GM12878 (cell line): ENCODE measurements around the gene CTNNBIP1. TPM values are rescaled to one million over a fixed set of nuclear protein-coding genes. Genes with fewer than 3 reads are reported as not detected.
A peak's percentile ranks its signal among the peaks of the same experiment; 100 is the strongest.

Experiments
- ASH2L ChIP-seq: fragments of 300-600, 200-600 bp; sonication (generic); IDR thresholded peaks from 2 replicates; pipeline ENCODE4 v1.6.1; 2017; ENCODE audit warnings: low read depth, mild to moderate bottlenecking, borderline replicate concordance
- BRCA1 ChIP-seq: IDR thresholded peaks from 2 replicates; pipeline ENCODE4 v1.6.1; 2011; ENCODE audit warnings: low read depth, low read length, improper control_type of control experiment
- CREM ChIP-seq: IDR thresholded peaks from 2 replicates; pipeline ENCODE4 v1.6.1; 2014; ENCODE audit warnings: antibody characterized with exemption, low read depth
- FOXK2 ChIP-seq: fragments of 450-650 bp; IDR thresholded peaks from 2 replicates; pipeline ENCODE4 v1.6.1; 2017; ENCODE audit warnings: mild to moderate bottlenecking, moderate library complexity
- HDAC2 ChIP-seq: fragments of 200-600 bp; sonication (generic); IDR thresholded peaks from 2 replicates; pipeline ENCODE4 v1.6.1; 2017
- HDGF ChIP-seq: fragments of 450-650 bp; IDR thresholded peaks from 2 replicates; pipeline ENCODE4 v1.6.1; 2016; ENCODE audit warnings: antibody characterized with exemption
- HSF1 ChIP-seq: fragments of 150-350 bp; IDR thresholded peaks from 2 replicates; pipeline ENCODE4 v1.6.1; 2014; ENCODE audit warnings: mild to moderate bottlenecking, low read depth, low read length
- IRF4 ChIP-seq: IDR thresholded peaks from 2 replicates; pipeline ENCODE4 v1.6.1; 2011; ENCODE audit warnings: low read depth, low read length
- KDM1A ChIP-seq: fragments of 200-600 bp; sonication (generic); IDR thresholded peaks from 2 replicates; pipeline ENCODE4 v1.6.1; 2016; ENCODE audit warnings: borderline replicate concordance
- PAX5 ChIP-seq: IDR thresholded peaks from 2 replicates; pipeline ENCODE4 v1.6.1; 2011; ENCODE audit warnings: low read depth, low read length, borderline replicate concordance
- POLR2A ChIP-seq: IDR thresholded peaks from 2 replicates; pipeline ENCODE4 v1.6.1; 2011; ENCODE audit warnings: low read depth, mild to moderate bottlenecking, low read length
- SIN3A ChIP-seq: IDR thresholded peaks from 2 replicates; pipeline ENCODE4 v1.6.1; 2012; ENCODE audit warnings: low read depth, low read length, improper control_type of control experiment
- SMAD1 ChIP-seq: fragments of 450-650 bp; IDR thresholded peaks from 2 replicates; pipeline ENCODE4 v1.6.1; 2018; ENCODE audit warnings: mild to moderate bottlenecking, low read depth; ENCODE audit not compliant: partially characterized antibody
- SMARCA5 ChIP-seq: fragments of 450-650 bp; IDR thresholded peaks from 2 replicates; pipeline ENCODE4 v1.6.1; 2017; ENCODE audit warnings: mild to moderate bottlenecking
- SP1 ChIP-seq: IDR thresholded peaks from one replicate; pipeline ENCODE4 v1.6.1; 2011; ENCODE audit warnings: low read depth, low read length
- STAT1 ChIP-seq: fragments of 450-650 bp; conservative IDR thresholded peaks from 2 replicates; pipeline ENCODE4 v1.6.1; 2014; ENCODE audit warnings: antibody characterized with exemption, mild to moderate bottlenecking
- TCF12 ChIP-seq: IDR thresholded peaks from 2 replicates; pipeline ENCODE4 v1.6.1; 2011; ENCODE audit warnings: low read depth, mild to moderate bottlenecking, low read length
- ZBED1 ChIP-seq: IDR thresholded peaks from 2 replicates; pipeline ENCODE4 v1.6.1; 2016; ENCODE audit warnings: borderline replicate concordance
- ZBTB11 ChIP-seq: fragments of 450-650 bp; formaldehyde crosslinking; IDR thresholded peaks from 2 replicates; pipeline ENCODE4 v1.5.0; 2022; ENCODE audit warnings: mild to moderate bottlenecking, missing genetic modification characterization
- polyA plus RNA-seq, 11 experiments: library from polyadenylated mRNA; depleted of rRNA in 4 of 11; unstranded in 6 of 11; stranded (reverse) in 5 of 11; fragments of >200 nt; fragmentation: Nextera tagmentation in 4 of 11; fragmentation: Illumina TruSeq in 1 of 11; extraction: Ambion mirVana in 4 of 11; extraction: Trizol in 1 of 11; gene quantifications; 1 replicate in 1 of 11; 2 replicates in 10 of 11; pipeline versions ENCODE4 v1.2.1 to v1.2.3, GENCODE V29; 2011 to 2016; ENCODE audit warnings: inconsistent platforms in 2 of 11, missing spikeins in 2 of 11, low read depth in 1 of 11
- total RNA-seq, 4 experiments: library from RNA; depleted of rRNA in 3 of 4; stranded (reverse); fragments of >200 nt in 3 of 4; fragmentation: Illumina TruSeq in 1 of 4; extraction: Trizol in 1 of 4; gene quantifications; 2 replicates each; pipeline versions ENCODE4 v1.2.1 to v1.2.3, GENCODE V29; 2013 to 2021
- TF ChIP-seq, protein P1 (sequence below): IDR thresholded peaks from 2 replicates; pipeline ENCODE4 v1.6.1; 2012; ENCODE audit warnings: low read depth, low read length, improper control_type of control experiment
- TF ChIP-seq, protein P2 (sequence below): IDR thresholded peaks from 2 replicates; pipeline ENCODE4 v1.6.1; 2012; ENCODE audit warnings: low read depth, low read length, improper control_type of control experiment
- TF ChIP-seq, protein P3 (sequence below): IDR thresholded peaks from 2 replicates; pipeline ENCODE4 v1.6.1; 2012; ENCODE audit warnings: low read depth, low read length, improper control_type of control experiment
- TF ChIP-seq, protein P4 (sequence below): IDR thresholded peaks from 2 replicates; pipeline ENCODE4 v1.6.1; 2012; ENCODE audit warnings: low read length, inconsistent platforms

Gene CTNNBIP1
- total and polyA plus RNA-seq, 10 of the 15 experiments (the other 5 are each of a cell fraction or from before 2014, with no cell fraction given): 0.42 to 31.8 (median 10.8) TPM

DNA sequence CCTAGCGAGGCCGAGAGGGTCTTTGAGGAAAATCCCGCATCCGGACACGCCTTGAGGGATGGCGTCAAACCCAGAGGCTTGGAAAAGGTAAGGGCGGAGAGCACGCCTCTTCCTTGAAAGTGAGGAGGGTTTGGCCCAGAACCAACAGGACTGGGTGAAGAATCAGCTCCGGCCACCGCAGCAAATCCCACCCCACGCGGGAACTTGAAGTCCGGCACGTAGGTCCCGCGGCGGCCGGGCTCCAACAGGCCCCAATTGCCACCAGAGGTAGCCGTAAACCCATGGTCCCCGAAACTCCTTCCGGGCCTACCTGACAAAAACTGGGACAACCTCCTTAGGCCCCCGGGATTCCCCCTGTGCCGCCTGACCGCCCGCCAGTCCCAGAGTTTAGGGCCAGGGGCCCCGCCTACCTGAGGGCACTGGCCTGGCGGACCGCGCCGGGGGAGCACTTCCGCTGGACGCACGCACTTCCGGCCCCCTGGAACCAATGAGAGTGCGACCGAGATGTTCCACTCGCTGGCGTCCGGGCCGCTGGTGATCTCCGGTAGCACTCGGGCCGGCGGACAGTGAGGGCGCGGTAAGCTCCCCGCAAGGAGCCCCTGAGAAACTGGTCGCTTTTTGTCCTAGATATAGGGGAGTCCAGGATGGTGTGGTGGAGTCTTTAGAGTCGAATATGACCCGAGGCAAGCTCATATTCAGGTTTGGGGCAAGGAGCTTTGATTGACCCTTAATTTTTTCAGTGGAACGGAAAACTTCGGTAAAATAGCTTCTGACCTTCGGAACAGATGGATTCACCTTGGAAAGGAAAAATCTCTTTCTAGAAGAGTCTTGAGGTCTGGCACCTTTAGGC is 33.1 kb upstream of the CTNNBIP1 start, which contains the start of the genes LZIC and NMNAT1 (continued):
- TF ChIP-seq, protein P1, sequence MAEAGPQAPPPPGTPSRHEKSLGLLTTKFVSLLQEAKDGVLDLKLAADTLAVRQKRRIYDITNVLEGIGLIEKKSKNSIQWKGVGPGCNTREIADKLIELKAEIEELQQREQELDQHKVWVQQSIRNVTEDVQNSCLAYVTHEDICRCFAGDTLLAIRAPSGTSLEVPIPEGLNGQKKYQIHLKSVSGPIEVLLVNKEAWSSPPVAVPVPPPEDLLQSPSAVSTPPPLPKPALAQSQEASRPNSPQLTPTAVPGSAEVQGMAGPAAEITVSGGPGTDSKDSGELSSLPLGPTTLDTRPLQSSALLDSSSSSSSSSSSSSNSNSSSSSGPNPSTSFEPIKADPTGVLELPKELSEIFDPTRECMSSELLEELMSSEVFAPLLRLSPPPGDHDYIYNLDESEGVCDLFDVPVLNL: no peak
- TF ChIP-seq, protein P2, sequence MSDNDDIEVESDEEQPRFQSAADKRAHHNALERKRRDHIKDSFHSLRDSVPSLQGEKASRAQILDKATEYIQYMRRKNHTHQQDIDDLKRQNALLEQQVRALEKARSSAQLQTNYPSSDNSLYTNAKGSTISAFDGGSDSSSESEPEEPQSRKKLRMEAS: peak; percentile 46
- TF ChIP-seq KDM1A (no peak), POLR2A (peak; percentile 95), CREM (peak; percentile 94), FOXK2 (peak; percentile 62; the same call in 1 of the 2 replicates), SMARCA5 (peak; percentile 24; the same call in 1 of the 2 replicates), ZBTB11 (CRISPR knock-in tag) (peak; percentile 95), ZBED1 (no peak; the same call in 1 of the 2 replicates), STAT1 (peak; percentile 98), HDAC2 (0 out of 2 replicates have a peak, but pooled peaks have one; percentile 78), SIN3A (peak; percentile 87), ASH2L (peak; percentile 65; the same call in 1 of the 2 replicates), IRF4 (0 out of 2 replicates have a peak, but pooled peaks have one; percentile 46), SMAD1 (no peak), HDGF (no peak), SP1 (peak; percentile 92), BRCA1 (0 out of 2 replicates have a peak, but pooled peaks have one; percentile 26), TCF12 (peak; percentile 55; the same call in 1 of the 2 replicates), HSF1 (no peak), PAX5 (peak; percentile 86)
- TF ChIP-seq, protein P3, sequence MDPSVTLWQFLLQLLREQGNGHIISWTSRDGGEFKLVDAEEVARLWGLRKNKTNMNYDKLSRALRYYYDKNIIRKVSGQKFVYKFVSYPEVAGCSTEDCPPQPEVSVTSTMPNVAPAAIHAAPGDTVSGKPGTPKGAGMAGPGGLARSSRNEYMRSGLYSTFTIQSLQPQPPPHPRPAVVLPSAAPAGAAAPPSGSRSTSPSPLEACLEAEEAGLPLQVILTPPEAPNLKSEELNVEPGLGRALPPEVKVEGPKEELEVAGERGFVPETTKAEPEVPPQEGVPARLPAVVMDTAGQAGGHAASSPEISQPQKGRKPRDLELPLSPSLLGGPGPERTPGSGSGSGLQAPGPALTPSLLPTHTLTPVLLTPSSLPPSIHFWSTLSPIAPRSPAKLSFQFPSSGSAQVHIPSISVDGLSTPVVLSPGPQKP: peak; percentile 88
- TF ChIP-seq, protein P4, sequence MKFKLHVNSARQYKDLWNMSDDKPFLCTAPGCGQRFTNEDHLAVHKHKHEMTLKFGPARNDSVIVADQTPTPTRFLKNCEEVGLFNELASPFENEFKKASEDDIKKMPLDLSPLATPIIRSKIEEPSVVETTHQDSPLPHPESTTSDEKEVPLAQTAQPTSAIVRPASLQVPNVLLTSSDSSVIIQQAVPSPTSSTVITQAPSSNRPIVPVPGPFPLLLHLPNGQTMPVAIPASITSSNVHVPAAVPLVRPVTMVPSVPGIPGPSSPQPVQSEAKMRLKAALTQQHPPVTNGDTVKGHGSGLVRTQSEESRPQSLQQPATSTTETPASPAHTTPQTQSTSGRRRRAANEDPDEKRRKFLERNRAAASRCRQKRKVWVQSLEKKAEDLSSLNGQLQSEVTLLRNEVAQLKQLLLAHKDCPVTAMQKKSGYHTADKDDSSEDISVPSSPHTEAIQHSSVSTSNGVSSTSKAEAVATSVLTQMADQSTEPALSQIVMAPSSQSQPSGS: no peak
